CD4-positive, alpha-beta memory T cell (primary cell): ENCODE measurements around the gene PIEZO1. TPM values are rescaled to one million over a fixed set of nuclear protein-coding genes. Genes with fewer than 3 reads are reported as not detected.

Experiments
- CTCF ChIA-PET: fragments of 350-600 bp; sonication (Branson Sonifier 250); formaldehyde crosslinking; loops from one replicate; lab custom pipeline; 2021; ENCODE audit warnings: inconsistent platforms; ENCODE audit not compliant: partially characterized antibody; lab: Charles Lee
- POLR2A ChIA-PET: fragments of 350-600 bp; sonication (Branson Sonifier 250); formaldehyde crosslinking; loops from one replicate; lab custom pipeline; 2021; ENCODE audit not compliant: partially characterized antibody; lab: Charles Lee
- DNase-seq, 5 donors: peaks; one replicate each; pipeline versions ENCODE4 v3.0.0 to v3.0.0-alpha.2; 2020 to 2022; ENCODE audit warnings: mixed read lengths in 1 of 5
- H3K27ac ChIP-seq: one replicate; pipeline ENCODE4 v1.7.0; 2013; ENCODE audit warnings: low read depth, low read length
- H3K27me3 ChIP-seq: 2 replicates; pipeline ENCODE4 v1.7.0; 2013; ENCODE audit warnings: mild to moderate bottlenecking, low read length, moderate library complexity; ENCODE audit not compliant: insufficient read depth
- H3K36me3 ChIP-seq: 2 replicates; pipeline ENCODE4 v1.7.0; 2013; ENCODE audit warnings: mild to moderate bottlenecking, low read length, moderate library complexity; ENCODE audit not compliant: insufficient read depth
- H3K4me1 ChIP-seq: 2 replicates; pipeline ENCODE4 v1.7.0; 2013; ENCODE audit warnings: mild to moderate bottlenecking, low read length, moderate library complexity; ENCODE audit not compliant: insufficient read depth
- H3K4me3 ChIP-seq, 2 donors: one replicate each; pipeline ENCODE4 v1.7.0; 2013; ENCODE audit warnings: low read length in 2 of 2, mild to moderate bottlenecking in 1 of 2
- H3K9me3 ChIP-seq, 2 donors: one replicate each; pipeline ENCODE4 v1.7.0; 2013; ENCODE audit warnings: low read length in 2 of 2, control low read depth in 1 of 2; ENCODE audit not compliant: control insufficient read depth in 1 of 2
- H3K27ac Mint-ChIP-seq, 7 donors: one replicate each; pipeline ENCODE4 v1.8.0; 2020 to 2021; ENCODE audit warnings: mixed read lengths in 7 of 7, mild to moderate bottlenecking in 6 of 7, inconsistent platforms in 3 of 7, moderate library complexity in 3 of 7
- H3K27me3 Mint-ChIP-seq, 2 donors: one replicate each; pipeline ENCODE4 v1.8.0; 2020 to 2021; ENCODE audit warnings: mixed read lengths in 2 of 2
- H3K36me3 Mint-ChIP-seq, 2 donors: one replicate each; pipeline ENCODE4 v1.8.0; 2020 to 2021; ENCODE audit warnings: mixed read lengths in 2 of 2, inconsistent platforms in 1 of 2, mild to moderate bottlenecking in 1 of 2
- H3K4me1 Mint-ChIP-seq, 4 donors: one replicate each; pipeline ENCODE4 v1.8.0; 2020 to 2021; ENCODE audit warnings: mixed read lengths in 4 of 4, mild to moderate bottlenecking in 1 of 4
- H3K4me3 Mint-ChIP-seq, 8 donors: one replicate each; pipeline ENCODE4 v1.8.0; 2020 to 2021; ENCODE audit warnings: mixed read lengths in 8 of 8, mild to moderate bottlenecking in 7 of 8, moderate library complexity in 6 of 8, inconsistent platforms in 3 of 8
- H3K9me3 Mint-ChIP-seq, 8 donors: one replicate each; pipeline ENCODE4 v1.8.0; 2020 to 2021; ENCODE audit warnings: mixed read lengths in 8 of 8, mild to moderate bottlenecking in 5 of 8, inconsistent platforms in 3 of 8, moderate library complexity in 1 of 8
- intact Hi-C: fragments of 100-400 bp; cut with micrococcal nuclease; formaldehyde crosslinking; loops from one replicate; pipeline ENCODE4 v1.15.1; 2023
- polyA plus RNA-seq, 2 donors: library from polyadenylated mRNA; unstranded; fragments of 300-500 nt; fragmentation: Illumina TruSeq; gene quantifications; one replicate each; pipeline ENCODE4 v1.2.3, GENCODE V29; 2021
- total RNA-seq, 2 experiments: library from RNA; stranded (reverse); gene quantifications; one replicate each; pipeline ENCODE4 v1.2.3, GENCODE V29; 2021

The PIEZO1 gene
- total and polyA plus RNA-seq, 4 experiments from 2014 or later = 12.0 to 302 (median 171) TPM

DNA sequence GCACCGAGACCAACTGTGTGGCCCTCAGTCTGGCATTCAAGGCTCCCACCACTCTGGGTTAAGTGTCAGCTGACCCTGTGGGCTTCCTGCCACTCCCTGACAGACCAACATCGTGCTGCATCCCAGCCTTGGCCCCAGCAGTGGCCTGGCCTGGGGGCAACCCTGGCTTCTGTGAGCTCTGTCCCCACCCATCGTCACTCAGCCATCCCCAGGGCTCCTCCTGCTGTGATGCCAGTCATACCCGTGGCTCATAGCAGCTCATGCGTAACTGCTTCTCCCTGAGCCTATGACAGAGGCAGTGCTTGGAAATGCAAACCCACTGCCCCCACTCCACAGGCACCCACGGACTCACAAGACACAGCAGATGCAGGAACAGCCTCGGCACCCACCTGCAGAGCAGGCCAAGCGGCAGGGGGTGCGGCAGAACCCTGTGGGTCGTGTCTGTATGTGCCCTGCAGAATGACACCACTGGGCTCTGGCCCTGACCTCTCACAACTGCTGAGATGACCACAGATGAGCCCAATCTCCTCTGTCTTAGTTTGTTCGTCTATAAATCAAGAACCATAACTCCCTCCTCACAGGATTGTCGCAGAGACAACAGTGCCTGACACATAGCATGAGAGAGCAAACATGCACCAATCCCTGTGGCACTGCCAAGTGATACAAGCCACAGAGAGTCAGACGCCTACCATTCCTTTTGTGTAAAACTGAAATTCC is 26.6 kb downstream of the PIEZO1 start:
- POLR2A ChIA-PET = interaction anchor here (0.8 to 4.8 kb wide), 7 partner anchors 12 to 44 kb away, joined by 3 to 52 read pairs (median 7); no protein-coding TSS in a partner anchor
- H3K4me1 Mint-ChIP-seq = peaks cover 23 to 54% (median 29%) of the 10 kb centered on the region in 4 donors
- peak overlapping the region in 5 of 8 donors; percentile 46 to 89 (median 77) for H3K4me3 Mint-ChIP-seq

DNA sequence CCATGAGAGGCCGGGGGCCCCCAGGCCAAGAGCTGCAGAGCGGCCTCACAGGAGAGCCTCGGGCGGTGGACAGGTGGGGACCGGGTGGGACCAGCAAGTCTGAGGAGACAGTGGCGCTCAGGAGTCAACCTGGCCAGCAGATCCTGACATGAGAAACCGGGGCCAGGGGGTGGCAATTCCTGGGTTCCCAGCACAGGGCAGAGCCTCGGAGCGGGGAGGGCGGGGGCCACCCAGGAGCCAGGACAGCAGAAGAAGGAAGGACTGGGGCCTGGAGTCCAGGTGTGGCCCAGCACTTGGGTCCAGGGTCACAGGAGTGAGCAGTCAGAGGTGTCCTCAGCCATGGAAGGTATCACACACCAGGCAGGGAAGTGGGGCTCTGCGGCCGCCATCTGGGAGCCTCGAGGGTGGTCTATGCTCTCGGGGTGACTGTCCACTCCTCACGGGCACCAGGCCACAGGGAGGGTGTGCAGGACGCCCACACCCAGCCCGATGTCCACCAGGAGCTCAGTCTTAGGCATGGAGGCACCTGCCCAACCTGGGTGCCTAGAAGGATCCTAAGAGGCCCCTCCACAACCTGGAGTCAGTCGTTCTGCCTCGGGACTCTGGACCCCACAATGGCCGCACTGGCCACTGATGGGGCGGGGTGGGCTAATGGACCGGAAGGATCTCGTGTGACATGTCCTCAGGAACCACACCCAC is 29.1 kb downstream of the PIEZO1 start:
- peak in 1 of 5 donors; percentile 29 for DNase-seq

More for the DNA sequence above, 26.6 kb downstream of the PIEZO1 start:
- peaks cover 0 to 16% of the 10 kb centered on the region in 2 donors for H3K36me3 Mint-ChIP-seq
- H3K9me3 Mint-ChIP-seq = no peaks in the 10 kb centered on the region
- H3K4me3 ChIP-seq = no peak overlapping the region
- peak overlapping the region; percentile 79 to 95 (median 90) for H3K27ac Mint-ChIP-seq
- DNase-seq = peak in 1 of 5 donors; percentile 13
- H3K36me3 ChIP-seq = no peaks in the 10 kb centered on the region
- H3K9me3 ChIP-seq = no peaks in the 10 kb centered on the region
- no peaks in the 10 kb centered on the region for H3K27me3 Mint-ChIP-seq
- H3K4me1 ChIP-seq = peaks cover 66% of the 10 kb centered on the region
- CTCF ChIA-PET = interaction anchor here (1.2 to 5.4 kb wide), 7 partner anchors 13 to 100 kb away, joined by 4 to 40 read pairs (median 11); partner anchors contain the start of gene PIEZO1
- H3K27me3 ChIP-seq = no peaks in the 10 kb centered on the region
- intact Hi-C loops = loop anchor here (2.0 kb wide), 1 partner anchor 24 kb away; no protein-coding TSS in a partner anchor
- H3K27ac ChIP-seq = peak overlapping the region; percentile 32

GRCh38 chr16:88754912-88755744 is 29.9 kb downstream of the PIEZO1 start:
- H3K27ac ChIP-seq = no peak overlapping the region
- peaks cover 6% of the 10 kb centered on the region for H3K36me3 ChIP-seq
- Mint-ChIP-seq H3K27me3 (no peaks in the 10 kb centered on the region), H3K4me1 (peaks cover 17 to 43% (median 24%) of the 10 kb centered on the region in 4 donors), H3K4me3 (no peak overlapping the region), H3K9me3 (no peaks in the 10 kb centered on the region), H3K36me3 (peaks cover 0 to 15% of the 10 kb centered on the region in 2 donors), H3K27ac (peak overlapping the region; percentile 29 to 81 (median 74))
- H3K4me3 ChIP-seq = no peak overlapping the region
- ChIA-PET POLR2A (interaction anchor here (0.6 to 4.0 kb wide), 4 partner anchors 26 to 101 kb away, joined by 3 to 22 read pairs (median 4); partner anchors contain the start of genes GALNS and TRAPPC2L), CTCF (interaction anchor here (0.7 to 2.9 kb wide), 8 partner anchors 8 to 103 kb away, joined by 3 to 20 read pairs (median 6); no protein-coding TSS in a partner anchor)
- H3K27me3 ChIP-seq = no peaks in the 10 kb centered on the region
- no peaks in the 10 kb centered on the region for H3K9me3 ChIP-seq
- intact Hi-C loops = no loop called here
- H3K4me1 ChIP-seq = peaks cover 35% of the 10 kb centered on the region
- peak in 3 of 5 donors; percentile 30 to 38 (median 31) for DNase-seq

More for the DNA sequence above, 29.1 kb downstream of the PIEZO1 start:
- no peaks in the 10 kb centered on the region for H3K9me3 ChIP-seq
- Mint-ChIP-seq H3K4me1 (peaks cover 19 to 48% (median 27%) of the 10 kb centered on the region in 4 donors), H3K27ac (peak overlapping the region in 4 of 7 donors; percentile 36 to 81 (median 77)), H3K9me3 (no peaks in the 10 kb centered on the region), H3K36me3 (peaks cover 0 to 15% of the 10 kb centered on the region in 2 donors), H3K4me3 (no peak overlapping the region), H3K27me3 (no peaks in the 10 kb centered on the region)
- intact Hi-C loops = no loop called here
- H3K4me3 ChIP-seq = no peak overlapping the region
- H3K4me1 ChIP-seq = peaks cover 42% of the 10 kb centered on the region
- peaks cover 6% of the 10 kb centered on the region for H3K36me3 ChIP-seq
- POLR2A ChIA-PET = interaction anchor here (1.2 to 4.0 kb wide), 3 partner anchors 25 to 102 kb away, joined by 3 to 22 read pairs (median 5); no protein-coding TSS in a partner anchor
- CTCF ChIA-PET = interaction anchor here (0.7 to 5.4 kb wide), 8 partner anchors 10 to 102 kb away, joined by 3 to 24 read pairs (median 11); no protein-coding TSS in a partner anchor
- no peak overlapping the region for H3K27ac ChIP-seq
- H3K27me3 ChIP-seq = no peaks in the 10 kb centered on the region

- ChIA-PET POLR2A (interaction anchor here (0.6 to 4.0 kb wide), 4 partner anchors 17 to 102 kb away, joined by 3 to 22 read pairs (median 3); partner anchors contain the start of genes GALNS and TRAPPC2L), CTCF (interaction anchor here (1.3 to 2.9 kb wide), 7 partner anchors 8 to 103 kb away, joined by 3 to 20 read pairs (median 7); no protein-coding TSS in a partner anchor)
- intact Hi-C loops = no loop called here
- peaks cover 6% of the 10 kb centered on the region for H3K36me3 ChIP-seq
- Mint-ChIP-seq H3K36me3 (peaks cover 0 to 13% of the 10 kb centered on the region in 2 donors), H3K27ac (peak overlapping the region in 2 of 7 donors; percentile 17 to 48), H3K27me3 (no peaks in the 10 kb centered on the region), H3K4me1 (peaks cover 14 to 35% (median 19%) of the 10 kb centered on the region in 4 donors), H3K4me3 (no peak overlapping the region), H3K9me3 (no peaks in the 10 kb centered on the region)
- peak overlapping the region; percentile 2 for H3K27ac ChIP-seq
- H3K4me3 ChIP-seq = no peak overlapping the region
- DNase-seq = no peak
- H3K4me1 ChIP-seq = peaks cover 26% of the 10 kb centered on the region
- no peaks in the 10 kb centered on the region for H3K27me3 ChIP-seq
- H3K9me3 ChIP-seq = no peaks in the 10 kb centered on the region
Measured at GRCh38 chr16:88754109-88754911, 30.7 kb downstream of the PIEZO1 start.

- Histone ChIP-seq H3K36me3 (peaks cover 6% of the 10 kb centered on the region), H3K27ac (peak overlapping the region; percentile 2), H3K4me1 (peaks cover 19% of the 10 kb centered on the region), H3K9me3 (no peaks in the 10 kb centered on the region), H3K27me3 (no peaks in the 10 kb centered on the region), H3K4me3 (no peak overlapping the region)
- intact Hi-C loops = no loop called here
- no peak overlapping the region for H3K4me3 Mint-ChIP-seq
- H3K4me1 Mint-ChIP-seq = peaks cover 7 to 28% (median 13%) of the 10 kb centered on the region in 4 donors
- ChIA-PET CTCF (interaction anchor here (2.4 to 2.9 kb wide), 3 partner anchors 11 to 27 kb away, joined by 15 to 20 read pairs (median 16); no protein-coding TSS in a partner anchor), POLR2A (interaction anchor here (1.2 to 4.0 kb wide), 3 partner anchors 16 to 103 kb away, joined by 3 to 22 read pairs (median 3); partner anchors contain the start of genes GALNS and TRAPPC2L)
- H3K27ac Mint-ChIP-seq = peak overlapping the region in 6 of 7 donors; percentile 17 to 83 (median 77)
- no peak for DNase-seq
- no peaks in the 10 kb centered on the region for H3K27me3 Mint-ChIP-seq
- H3K9me3 Mint-ChIP-seq = no peaks in the 10 kb centered on the region
- peaks cover 0 to 9% of the 10 kb centered on the region in 2 donors for H3K36me3 Mint-ChIP-seq
Measured at GRCh38 chr16:88753602-88754001, 31.4 kb downstream of the PIEZO1 start.
